ENCODE results near the gene PPM1M. TPM values are rescaled to one million over a fixed set of nuclear protein-coding genes. Genes with fewer than 3 reads are reported as not detected.

PPM1M gene
- total RNA-seq, 1 donor: 28.2 TPM

DNA sequence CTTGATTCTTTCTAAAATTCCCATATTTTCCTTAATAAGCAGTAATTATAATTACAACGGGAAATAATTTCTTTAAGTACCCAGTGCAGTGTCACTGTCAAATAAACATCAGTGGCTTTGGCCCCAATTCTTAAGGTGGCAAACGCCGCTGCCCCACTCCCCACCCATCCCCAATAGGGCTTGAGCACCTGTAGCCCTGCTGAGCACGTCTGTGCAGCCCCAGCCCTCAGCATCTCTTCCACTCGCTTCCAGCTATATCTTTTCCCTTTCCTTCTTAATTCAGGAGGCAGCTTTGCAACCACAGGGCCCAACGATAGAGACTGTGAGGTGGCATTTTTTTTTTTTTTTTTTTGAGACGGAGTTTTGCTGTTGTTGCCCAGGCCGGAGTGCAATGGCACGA is 9.0 kb downstream of the PPM1M start:
- Histone ChIP-seq H4K20me1 (ENCODE audit: insufficient read depth, low read length) (peaks cover 18% of the 10 kb centered on the region), H3K4me2 (ENCODE audit: insufficient read depth, low read length) (no peak overlapping the region), H3K4me3 (ENCODE audit: insufficient read depth, low read length) (no peak overlapping the region), H2AFZ (ENCODE audit: low read length) (no peak overlapping the region), H3K36me3 (ENCODE audit: insufficient read depth, low read length) (peaks cover 60% of the 10 kb centered on the region), H3K4me1 (ENCODE audit: insufficient read depth, low read length) (peaks cover 10% of the 10 kb centered on the region), H3K79me2 (ENCODE audit: insufficient read depth, low read length) (peaks cover 22% of the 10 kb centered on the region), H3K27me3 (ENCODE audit: insufficient read depth, low read length) (no peaks in the 10 kb centered on the region), H3K9me3 (ENCODE audit: low read depth, low read length) (no peaks in the 10 kb centered on the region), H3K27ac (ENCODE audit: low read depth, low read length) (no peak overlapping the region)
- TF ChIP-seq CTCF (IDR thresholded peaks at IDR 0.05; ENCODE audit: extremely low read depth, low read depth, low read length): no peak
- no peak for DNase-seq (ENCODE audit: insufficient read length, low spot score, missing footprints)

GRCh38 chr3:52256159-52256558 is 10.6 kb downstream of the PPM1M start:
- Histone ChIP-seq H3K9me3 (ENCODE audit: low read depth, low read length) (no peaks in the 10 kb centered on the region), H3K27ac (ENCODE audit: low read depth, low read length) (no peak overlapping the region), H3K4me3 (ENCODE audit: insufficient read depth, low read length) (no peak overlapping the region), H3K27me3 (ENCODE audit: insufficient read depth, low read length) (no peaks in the 10 kb centered on the region), H3K36me3 (ENCODE audit: insufficient read depth, low read length) (peaks cover 70% of the 10 kb centered on the region), H2AFZ (ENCODE audit: low read length) (no peak overlapping the region), H4K20me1 (ENCODE audit: insufficient read depth, low read length) (peaks cover 18% of the 10 kb centered on the region), H3K4me2 (ENCODE audit: insufficient read depth, low read length) (no peak overlapping the region), H3K4me1 (ENCODE audit: insufficient read depth, low read length) (peaks cover 10% of the 10 kb centered on the region), H3K79me2 (ENCODE audit: insufficient read depth, low read length) (peaks cover 29% of the 10 kb centered on the region)
- TF ChIP-seq CTCF (IDR thresholded peaks at IDR 0.05; ENCODE audit: extremely low read depth, low read depth, low read length): no peak
- no peak for DNase-seq (ENCODE audit: insufficient read length, low spot score, missing footprints)

- Histone ChIP-seq H3K27me3 (ENCODE audit: insufficient read depth, low read length) (no peaks in the 10 kb centered on the region), H3K79me2 (ENCODE audit: insufficient read depth, low read length) (peaks cover 33% of the 10 kb centered on the region), H3K4me2 (ENCODE audit: insufficient read depth, low read length) (no peak overlapping the region), H3K9me3 (ENCODE audit: low read depth, low read length) (no peaks in the 10 kb centered on the region), H3K4me3 (ENCODE audit: insufficient read depth, low read length) (no peak overlapping the region), H3K36me3 (ENCODE audit: insufficient read depth, low read length) (peaks cover 75% of the 10 kb centered on the region), H2AFZ (ENCODE audit: low read length) (no peak overlapping the region), H3K4me1 (ENCODE audit: insufficient read depth, low read length) (peaks cover 10% of the 10 kb centered on the region), H4K20me1 (ENCODE audit: insufficient read depth, low read length) (peaks cover 18% of the 10 kb centered on the region), H3K27ac (ENCODE audit: low read depth, low read length) (no peak overlapping the region)
- no peak for DNase-seq (ENCODE audit: insufficient read length, low spot score, missing footprints)
- no peak for TF ChIP-seq CTCF (IDR thresholded peaks at IDR 0.05; ENCODE audit: extremely low read depth, low read depth, low read length)
These were observed 11.1 kb downstream of the PPM1M start for GRCh38 chr3:52256622-52257021.

GRCh38 chr3:52257911-52258310 is 12.4 kb downstream of the PPM1M start:
- Histone ChIP-seq H3K79me2 (ENCODE audit: insufficient read depth, low read length) (peaks cover 45% of the 10 kb centered on the region), H3K36me3 (ENCODE audit: insufficient read depth, low read length) (peaks cover 87% of the 10 kb centered on the region), H3K4me2 (ENCODE audit: insufficient read depth, low read length) (no peak overlapping the region), H3K27ac (ENCODE audit: low read depth, low read length) (no peak overlapping the region), H3K9me3 (ENCODE audit: low read depth, low read length) (no peaks in the 10 kb centered on the region), H3K4me3 (ENCODE audit: insufficient read depth, low read length) (no peak overlapping the region), H3K4me1 (ENCODE audit: insufficient read depth, low read length) (peaks cover 10% of the 10 kb centered on the region), H4K20me1 (ENCODE audit: insufficient read depth, low read length) (peaks cover 22% of the 10 kb centered on the region), H3K27me3 (ENCODE audit: insufficient read depth, low read length) (no peaks in the 10 kb centered on the region), H2AFZ (ENCODE audit: low read length) (no peak overlapping the region)
- no peak for TF ChIP-seq CTCF (IDR thresholded peaks at IDR 0.05; ENCODE audit: extremely low read depth, low read depth, low read length)
- no peak for DNase-seq (ENCODE audit: insufficient read length, low spot score, missing footprints)

Measured in osteoblast (primary cell).